Left cardiac atrium (tissue), 4 donors: ENCODE data around the gene EPB41L4B. TPM values are rescaled to one million over a fixed set of nuclear protein-coding genes. Genes with fewer than 3 reads are reported as not detected.
A peak's percentile ranks its signal among the peaks of the same experiment; 100 is the strongest.
"Not testable (repeated sequence)": the region's sequence is repeated elsewhere in the genome, so short reads cannot be mapped to it uniquely, and the experiment has no call there.

Experiments used
- ATAC-seq, 2 donors: fragments of 200-7000 bp; cut with Tn5 transposase; one replicate each; pipeline ENCODE4 v1.9.1; 2020; ENCODE audit warnings: mild to moderate bottlenecking in 2 of 2, moderate library complexity in 2 of 2
- DNase-seq: peaks from one replicate; pipeline ENCODE4 v3.0.0-alpha.2; 2020
- intact Hi-C, 2 donors: fragments of 100-400 bp; cut with DNase I; formaldehyde crosslinking; loops; one replicate each; pipeline versions ENCODE4 v1.14.1 to v1.15.1; 2022 to 2023
- total RNA-seq, 2 donors: library from RNA; stranded (reverse); fragmentation: NEBNext Ultra II Directional; extraction: Animal tissue kit (Norgen Biotek cat#: 25700); gene quantifications; one replicate each; pipeline ENCODE4 v1.2.1, GENCODE V29; 2021
- donor health status: DM: no; HTN: yes; CAD: no.
- donor health status: DM: no; HTN: yes; CAD: no; lungs with severe emphysema.
- donor health status: DM: yes; HTN: yes; CAD: no.
- donor health status: Dilated cardiomyopathy.

Gene EPB41L4B
- total RNA-seq, 2 donors from 2014 or later: 19.4 to 21.6 TPM

DNA sequence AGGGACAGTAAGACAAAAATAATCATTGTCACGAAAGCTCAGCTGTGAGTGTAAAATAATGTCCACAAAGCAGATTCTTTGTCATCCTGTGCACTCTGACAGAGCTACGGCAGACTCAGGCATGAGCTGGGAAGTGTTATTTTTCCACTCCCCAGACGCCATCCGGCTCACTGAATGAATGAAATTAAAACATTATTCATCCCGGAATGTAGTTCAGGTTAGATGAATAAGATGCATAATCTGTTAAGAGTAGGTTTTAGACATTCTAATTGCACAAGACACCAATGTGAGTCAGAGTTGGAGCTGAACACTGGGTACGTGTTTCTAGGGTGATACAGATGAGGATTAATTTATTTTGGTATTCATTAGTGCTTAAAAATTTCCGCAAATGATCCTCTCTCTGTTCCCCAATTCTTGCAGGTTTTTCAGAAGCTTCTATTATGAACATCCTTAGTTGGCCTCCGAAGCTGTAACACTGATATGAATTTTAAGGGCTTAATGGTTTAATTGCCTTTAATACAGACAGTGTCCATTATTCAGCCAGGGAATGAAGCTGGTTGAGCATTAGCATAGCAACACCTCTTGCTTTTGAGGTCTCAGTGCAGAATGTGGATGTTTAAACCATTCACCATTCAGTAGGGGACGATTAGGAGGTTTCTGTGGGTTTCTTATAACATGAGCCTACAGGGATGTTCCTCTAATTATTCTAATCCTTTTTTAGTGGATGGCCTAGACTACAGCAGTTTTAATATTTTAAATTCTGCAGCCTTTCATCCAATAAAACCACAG is 88.2 kb downstream of the EPB41L4B start:
- intact Hi-C loops: no loop called here
- DNase-seq (no peak), ATAC-seq (peak in 1 of 2 donors; percentile 44)

DNA sequence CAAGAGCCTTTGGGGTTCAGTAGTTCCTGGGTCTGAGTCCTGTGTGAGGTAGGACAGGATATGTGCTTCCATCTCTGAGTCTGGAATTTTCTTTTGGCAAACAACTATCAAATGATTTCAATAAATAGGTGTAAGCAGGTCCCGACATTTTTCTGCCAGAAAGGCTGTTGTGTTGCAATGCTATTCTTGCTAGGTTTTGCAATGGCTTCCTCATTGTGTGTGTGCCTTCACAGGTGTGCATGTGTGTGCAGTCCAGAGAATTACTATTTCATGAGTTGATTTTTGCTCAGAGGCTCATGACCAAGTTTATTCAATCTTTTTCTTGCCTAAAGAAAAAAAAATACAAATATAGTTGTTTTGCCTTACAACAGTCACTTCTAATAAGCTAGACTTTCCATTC is 89.3 kb downstream of the EPB41L4B start:
- DNase-seq (no peak), ATAC-seq (no peak)
- intact Hi-C loops: no loop called here

DNA sequence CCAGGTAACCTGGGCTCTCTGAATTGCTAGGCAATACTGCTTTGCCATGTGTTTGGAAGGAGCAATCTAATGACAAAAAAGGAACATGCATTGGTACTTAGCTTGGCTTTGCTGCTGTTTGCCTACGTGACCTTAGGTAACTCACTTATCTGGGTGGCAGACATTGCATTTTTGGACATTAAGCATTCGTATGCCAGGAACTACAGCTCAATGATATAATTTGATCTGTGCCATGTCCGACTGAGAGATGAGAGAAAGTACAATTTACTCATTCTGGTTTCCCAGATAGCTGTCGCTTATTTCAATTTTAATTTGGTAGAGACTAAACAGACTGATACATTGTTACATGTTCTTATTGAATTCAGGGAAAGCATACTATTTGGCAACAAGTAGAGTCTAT is 90.6 kb downstream of the EPB41L4B start:
- no peak for DNase-seq
- intact Hi-C loops: no loop called here

DNA sequence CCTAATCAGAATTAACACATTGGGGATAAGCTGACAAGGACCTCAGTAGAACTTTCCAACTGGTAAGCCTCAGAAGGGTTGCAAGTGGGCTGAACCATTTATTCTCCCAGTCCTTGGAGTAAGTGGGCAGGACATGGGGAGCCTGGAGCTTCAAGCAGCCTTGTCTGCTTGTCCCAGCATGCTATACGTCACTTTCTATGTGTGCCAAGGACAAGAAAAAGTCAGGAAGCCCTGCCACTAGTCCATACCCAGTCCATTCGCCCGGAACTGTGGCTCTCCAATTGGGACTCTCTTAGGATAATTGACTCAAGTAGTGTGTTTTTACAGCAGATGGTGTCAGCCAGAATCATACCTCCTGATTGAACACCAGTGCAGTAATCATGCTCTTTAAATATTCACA is 91.2 kb downstream of the EPB41L4B start:
- no peak for DNase-seq
- intact Hi-C loops: no loop called here

More for the DNA sequence above, 90.6 kb downstream of the EPB41L4B start:
- ATAC-seq: no peak

DNA sequence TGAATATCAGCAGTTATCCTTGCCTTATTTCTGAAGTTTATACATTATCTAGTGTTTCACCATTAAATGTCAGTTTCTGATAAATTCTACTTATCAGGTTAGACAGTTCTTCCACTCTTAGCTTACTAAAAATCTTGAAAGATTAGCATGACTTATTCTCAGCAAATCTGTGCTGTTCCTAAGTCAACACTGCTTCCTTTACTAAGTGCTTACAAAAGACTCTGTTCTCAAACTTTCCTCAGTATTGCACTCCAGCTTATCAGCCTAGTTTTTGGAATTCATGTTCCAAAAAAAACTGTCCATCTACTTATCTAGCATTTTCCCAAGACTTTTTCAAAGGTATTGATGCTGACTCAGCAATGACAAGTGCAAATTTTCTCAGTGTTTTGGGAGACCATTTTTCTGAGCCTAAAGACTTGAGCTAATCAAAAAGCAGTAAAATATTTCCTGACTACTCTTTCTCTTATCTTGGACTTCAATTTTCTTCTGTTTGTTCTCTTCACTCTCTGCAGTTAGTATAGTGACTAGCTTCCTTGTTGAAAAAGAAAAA is 92.7 kb downstream of the EPB41L4B start:
- peak in 1 of 2 donors; percentile 51 for ATAC-seq
- no peak for DNase-seq
- intact Hi-C loops: no loop called here

More for the DNA sequence above, 91.2 kb downstream of the EPB41L4B start:
- no peak for ATAC-seq

DNA sequence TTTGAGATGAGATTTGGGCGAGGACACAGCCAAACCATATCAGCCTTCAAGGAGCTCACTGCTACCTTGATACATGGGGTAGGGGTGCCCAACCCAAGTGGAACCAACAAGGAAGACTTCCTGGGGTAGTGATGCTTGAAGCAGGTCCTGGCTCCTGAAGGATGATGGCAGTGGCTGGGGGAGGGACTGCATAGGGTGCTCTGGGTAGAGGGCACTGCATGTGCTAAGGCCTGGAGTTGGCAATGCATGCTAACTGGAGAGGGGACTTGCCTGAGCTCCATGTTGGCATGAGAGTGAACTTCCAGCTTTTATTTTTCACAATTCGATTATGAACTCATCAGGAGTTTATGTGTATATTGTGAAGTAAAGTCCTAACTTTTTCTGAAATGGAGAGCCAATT is 95.2 kb downstream of the EPB41L4B start:
- ATAC-seq (no peak), DNase-seq (no peak)
- intact Hi-C loops: no loop called here

DNA sequence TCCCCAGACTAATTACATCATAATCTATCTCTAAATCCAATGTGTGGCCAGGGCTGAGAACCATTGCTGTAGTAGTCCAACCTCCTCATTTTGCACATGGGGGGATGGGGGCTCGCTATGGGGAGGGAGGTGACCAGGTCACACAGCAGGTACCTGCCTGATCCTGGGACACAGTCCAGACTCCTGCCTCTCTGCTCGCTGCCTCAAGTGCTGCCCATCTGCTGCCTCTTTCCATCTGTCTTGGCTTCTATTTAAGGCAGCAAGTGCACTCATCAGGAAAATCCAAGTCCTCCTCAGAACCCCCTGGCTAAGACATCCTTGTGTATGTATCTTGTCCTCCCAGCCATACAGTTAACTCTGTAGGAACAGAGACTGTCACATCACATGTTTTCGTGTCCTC is 96.1 kb downstream of the EPB41L4B start:
- no peak for DNase-seq
- ATAC-seq: no peak
- intact Hi-C loops: no loop called here

DNA sequence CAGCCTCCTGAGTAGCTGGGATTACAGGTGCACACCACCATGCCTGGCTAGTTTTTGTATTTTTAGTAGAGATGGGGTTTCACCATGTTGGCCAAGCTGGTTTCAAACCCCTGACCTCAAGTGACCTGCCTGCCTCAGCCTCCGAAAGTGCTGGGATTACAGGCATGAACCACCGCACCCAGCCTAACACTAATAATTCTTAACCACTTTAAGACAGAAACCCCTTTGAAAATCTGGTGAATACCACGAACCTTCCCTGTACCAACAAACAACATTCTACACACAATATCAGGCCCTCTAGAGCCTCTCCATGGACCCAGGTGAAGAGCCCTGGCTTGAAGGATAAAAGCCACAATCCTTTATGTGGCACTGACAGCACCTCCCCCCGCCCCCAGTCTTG is 102.6 kb downstream of the EPB41L4B start:
- ATAC-seq, DNase-seq, intact Hi-C loops: not testable (repeated sequence)

DNA sequence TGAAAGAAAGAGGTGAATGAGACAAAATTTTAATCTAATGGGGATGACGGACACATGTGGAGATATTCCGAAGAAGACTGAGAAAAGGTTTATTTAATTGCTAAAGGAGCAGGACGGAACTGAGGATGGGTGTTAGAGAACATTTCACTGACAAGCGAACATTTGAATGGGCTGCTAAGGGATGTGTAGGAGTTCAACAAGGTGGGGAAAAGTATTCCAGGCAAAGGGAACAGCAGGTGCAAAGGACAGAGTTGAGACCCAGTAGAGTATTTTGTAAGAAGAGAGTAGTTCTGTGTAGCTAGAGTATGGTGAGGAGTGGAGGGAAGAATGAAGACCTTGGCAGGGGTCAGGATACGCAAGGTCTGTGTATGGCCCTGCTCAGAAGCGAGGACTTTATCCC is 106.4 kb downstream of the EPB41L4B start:
- ATAC-seq (no peak), DNase-seq (no peak)
- intact Hi-C loops: no loop called here

DNA sequence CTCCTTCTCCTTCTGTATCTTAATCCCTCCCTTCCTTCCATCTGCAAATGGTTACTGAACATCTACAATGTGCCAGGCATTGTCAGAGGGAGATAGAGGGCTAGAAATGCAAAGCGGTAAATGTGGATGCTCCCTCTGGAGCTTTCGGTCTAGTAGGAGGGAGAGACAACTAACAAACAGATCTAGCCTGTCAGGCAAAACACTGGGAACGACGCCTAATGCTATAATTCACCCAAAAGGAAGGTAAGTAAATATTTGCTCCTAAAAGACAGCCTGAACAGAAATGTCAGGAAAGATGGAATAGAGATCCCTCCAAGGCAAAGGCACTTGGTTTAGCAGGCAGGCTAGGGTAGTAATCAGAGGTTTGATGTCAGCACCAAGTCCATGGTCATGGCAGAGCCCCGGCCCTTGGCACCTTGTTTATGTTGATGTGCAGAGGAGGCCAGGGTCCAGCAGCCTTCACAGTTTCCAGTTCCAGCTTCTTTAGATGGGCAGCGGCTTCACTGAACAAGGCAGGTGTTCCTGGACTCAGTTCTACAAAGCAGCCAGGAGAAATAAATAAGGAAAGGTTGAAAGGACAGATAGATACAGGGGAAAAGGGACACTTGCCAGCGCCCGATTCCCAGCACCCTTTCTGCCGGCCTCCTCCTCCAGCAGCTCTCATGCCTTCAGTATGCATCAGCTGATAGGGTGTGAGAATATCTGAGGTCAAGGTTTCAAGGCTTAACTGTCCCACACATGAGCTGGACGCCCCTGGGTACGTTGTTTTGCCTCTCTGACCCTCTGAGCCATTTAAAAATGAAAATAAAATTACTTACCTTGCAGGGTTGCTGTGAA is 107.4 kb downstream of the EPB41L4B start:
- ATAC-seq: peak in 1 of 2 donors; percentile 91
- intact Hi-C loops: no loop called here
- DNase-seq: peak; percentile 26

DNA sequence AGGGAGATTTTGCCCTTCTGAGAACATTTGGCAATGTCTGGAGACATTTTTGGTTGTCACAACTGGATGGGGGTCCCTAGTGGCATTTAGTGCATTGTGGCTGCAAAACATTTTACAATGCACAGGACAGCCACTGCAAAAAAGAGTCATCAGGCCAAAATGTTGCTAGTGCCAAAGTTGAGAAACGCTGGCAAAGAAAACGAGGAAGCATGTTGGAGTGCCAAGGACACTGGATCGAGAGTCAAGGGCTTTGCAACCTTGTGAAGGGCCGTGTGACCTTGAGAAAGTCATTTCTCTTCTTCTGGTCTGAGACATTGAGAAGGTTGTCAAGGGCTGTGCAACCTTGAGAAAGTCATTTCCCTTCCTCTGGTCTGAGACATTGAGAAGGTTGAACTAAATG is 108.1 kb downstream of the EPB41L4B start:
- intact Hi-C loops: no loop called here
- ATAC-seq (no peak), DNase-seq (no peak)

DNA sequence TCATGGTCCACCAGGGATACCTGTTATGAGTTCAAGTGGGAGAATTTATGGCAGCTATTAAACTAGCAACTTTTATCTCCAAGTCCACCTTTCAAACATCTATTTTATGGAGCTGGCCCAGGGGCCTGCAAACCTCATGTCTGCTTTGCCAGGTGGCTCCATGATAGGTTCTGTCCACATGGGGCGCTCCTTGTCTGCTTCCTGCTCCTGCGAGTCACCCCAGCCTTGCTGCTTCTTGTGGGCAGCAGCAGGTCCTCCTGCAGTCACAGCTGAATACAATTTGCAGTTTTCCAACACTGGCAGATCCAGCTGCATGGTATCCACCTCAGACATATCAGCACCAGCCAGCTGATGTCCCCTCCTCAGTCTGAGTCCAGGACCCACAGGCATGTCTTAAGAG is 114.2 kb downstream of the EPB41L4B start:
- intact Hi-C loops: no loop called here
- ATAC-seq (no peak), DNase-seq (no peak)

DNA sequence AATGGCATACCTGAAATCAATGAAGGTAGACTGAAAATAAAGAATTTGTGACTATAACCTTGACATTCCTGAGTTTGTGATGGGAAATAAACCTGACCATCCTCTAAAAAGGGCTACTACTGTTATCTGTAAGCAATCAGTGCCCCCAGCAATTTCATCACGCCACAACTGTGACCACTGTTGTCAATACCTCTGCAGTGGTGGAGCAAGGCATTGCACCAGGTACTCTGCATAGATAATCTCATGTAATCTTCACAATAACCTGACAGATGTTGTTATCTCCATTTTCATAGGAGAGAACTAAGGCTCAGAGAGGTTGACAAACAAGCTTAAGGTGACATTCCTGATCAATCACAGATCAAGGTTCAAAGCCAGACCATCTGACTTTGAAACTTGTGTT is 115.3 kb downstream of the EPB41L4B start:
- intact Hi-C loops: no loop called here
- DNase-seq (no peak), ATAC-seq (no peak)

DNA sequence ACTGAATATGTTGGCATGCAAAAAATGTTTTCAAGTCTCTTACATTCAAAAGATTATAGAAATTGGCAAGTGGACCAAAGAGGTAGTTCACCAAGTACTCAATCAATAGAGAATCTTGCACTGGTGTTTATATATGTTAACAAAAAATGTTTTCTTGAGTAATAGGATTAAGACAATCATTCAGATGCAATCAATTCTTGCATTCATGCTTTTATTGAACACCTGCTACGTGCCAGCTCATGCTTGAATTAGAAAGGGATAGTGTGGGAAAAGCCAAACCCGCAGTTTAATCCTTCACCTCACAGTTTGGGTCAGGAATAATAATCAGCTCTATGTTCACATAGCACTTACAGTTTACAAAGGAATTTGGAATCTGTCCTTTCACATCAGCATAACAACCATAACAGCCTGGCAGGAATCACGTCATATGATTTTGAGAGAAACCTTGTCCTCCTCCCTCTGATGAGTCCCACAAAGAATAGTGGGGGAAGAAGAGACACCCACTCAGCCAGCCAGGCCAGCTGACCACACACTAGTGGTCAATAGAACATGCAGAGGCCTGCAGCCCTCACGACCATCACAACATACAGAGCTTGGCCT is 117.0 kb downstream of the EPB41L4B start:
- intact Hi-C loops: no loop called here
- DNase-seq: no peak
- ATAC-seq: no peak

DNA sequence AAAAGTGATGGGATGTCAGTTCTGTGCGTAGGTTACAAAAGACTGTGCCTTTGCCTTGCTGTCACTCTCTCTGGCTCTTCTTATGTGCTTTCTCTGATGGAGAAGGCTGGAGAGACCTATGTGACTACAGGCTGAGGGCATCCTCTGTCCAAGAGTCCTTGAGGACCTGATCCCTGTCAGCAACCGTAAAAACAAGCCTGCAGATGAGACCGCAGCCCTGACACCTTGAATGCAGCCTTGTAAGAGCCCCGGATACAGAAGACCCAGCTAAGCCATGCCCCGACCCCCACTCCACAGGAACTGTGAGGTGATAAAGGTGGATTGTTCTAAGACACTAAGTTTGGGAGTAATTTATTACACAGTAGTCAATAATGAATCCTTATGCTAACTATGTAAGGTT is 121.2 kb downstream of the EPB41L4B start:
- intact Hi-C loops: no loop called here
- DNase-seq (no peak), ATAC-seq (no peak)

DNA sequence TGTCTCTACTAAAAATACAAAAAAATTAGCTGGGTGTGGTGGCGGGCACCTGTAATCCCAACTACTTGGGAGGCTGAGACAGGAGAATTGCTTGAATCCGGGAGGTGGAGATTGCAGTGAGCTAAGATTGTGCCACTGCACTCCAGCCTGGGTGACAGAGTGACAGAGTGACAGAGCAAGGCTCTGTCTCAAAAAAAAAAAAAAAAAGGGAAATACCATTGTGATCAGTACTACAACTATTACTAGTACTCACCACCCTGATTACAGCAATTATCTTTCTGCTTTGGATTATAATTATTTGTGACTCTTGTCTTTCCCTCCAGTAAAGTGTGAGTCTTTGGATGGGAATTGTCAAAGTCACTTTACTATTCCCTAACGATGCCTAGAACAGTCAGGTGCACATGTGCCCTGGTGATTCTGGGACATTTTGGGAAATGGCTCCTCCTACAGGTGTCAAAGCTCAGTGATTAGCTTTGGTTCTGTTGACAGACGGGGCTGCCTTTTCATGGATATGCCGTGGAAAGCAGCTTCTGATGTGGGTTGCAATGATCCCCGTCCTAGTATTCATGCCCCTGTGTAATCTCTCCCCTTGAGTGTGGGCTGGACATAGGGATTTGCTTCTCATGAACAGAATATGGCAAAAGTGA is 122.0 kb downstream of the EPB41L4B start:
- no peak for DNase-seq
- intact Hi-C loops: no loop called here
- no peak for ATAC-seq

DNA sequence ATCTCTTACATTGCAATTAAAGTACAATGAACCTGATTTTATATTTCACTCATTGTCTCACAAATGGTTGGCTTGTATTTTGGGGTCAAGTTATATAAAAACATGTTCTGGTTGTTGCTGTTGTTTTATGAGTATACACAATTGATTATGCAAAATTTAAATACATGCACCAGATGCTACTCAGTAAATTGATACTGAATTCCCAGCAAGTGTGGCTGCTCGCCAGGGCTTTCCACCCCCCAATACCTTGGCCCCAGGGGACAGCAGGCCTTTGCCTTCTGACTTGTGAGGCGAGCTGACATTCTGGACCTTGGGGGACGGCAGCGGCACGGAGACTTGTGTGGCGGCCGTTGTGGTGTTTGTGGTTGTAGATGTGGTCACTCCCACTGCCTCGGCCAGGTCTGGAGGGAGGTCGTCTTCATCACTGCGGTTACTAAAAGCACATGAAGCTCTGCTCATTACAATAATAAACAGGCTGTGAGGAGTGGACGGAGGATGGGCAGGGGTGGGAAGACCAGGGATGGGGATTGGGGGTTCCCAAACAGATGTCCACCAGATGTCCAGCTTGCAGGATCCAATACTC is 126.8 kb downstream of the EPB41L4B start:
- ATAC-seq (no peak), DNase-seq (no peak)
- intact Hi-C loops: loop anchor here in 1 of 2 donors (2.0 kb wide), 1 partner anchor 127 kb away; the partner anchor contains the start of gene EPB41L4B

DNA sequence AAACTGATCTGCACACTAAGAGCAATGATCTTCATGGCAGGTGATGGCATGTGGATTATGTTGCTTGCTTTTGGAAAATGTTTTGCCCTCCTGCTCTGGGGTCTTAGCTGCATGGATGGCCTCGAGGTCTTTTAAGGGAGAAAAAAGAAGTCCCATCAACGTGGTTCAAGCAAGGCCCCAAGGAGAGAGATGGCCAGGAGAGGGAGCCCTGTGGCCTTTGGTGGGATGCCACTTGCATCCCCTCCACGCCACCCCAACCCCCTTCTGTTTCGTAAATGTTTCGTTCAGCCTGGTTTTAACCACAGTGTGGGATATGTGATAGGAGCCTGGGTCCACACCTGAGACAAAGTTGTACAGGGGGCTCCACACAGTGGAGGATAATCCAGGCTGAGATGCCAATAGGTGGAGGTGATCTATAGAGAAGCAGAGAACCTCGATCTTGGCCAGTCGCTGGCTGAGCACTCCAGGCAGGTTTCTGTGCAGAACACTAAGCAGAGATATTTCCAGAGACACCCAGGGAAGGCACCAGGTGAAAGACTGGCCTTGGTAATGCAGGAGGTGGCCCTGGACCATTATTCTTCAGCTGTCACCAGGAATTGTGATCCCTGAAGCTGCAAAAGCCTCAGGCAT is 128.0 kb downstream of the EPB41L4B start:
- ATAC-seq: peak; percentile 34 to 75

More for the DNA sequence above, 128.0 kb downstream of the EPB41L4B start:
- DNase-seq: peak; percentile 46
- intact Hi-C loops: loop anchor here in 1 of 2 donors (2.0 kb wide), 1 partner anchor 128 kb away; the partner anchor contains the start of gene EPB41L4B
